ENCODE measurements around the gene ADAMTS12. TPM values are rescaled to one million over a fixed set of nuclear protein-coding genes. Genes with fewer than 3 reads are reported as not detected.
A peak's percentile ranks its signal among the peaks of the same experiment; 100 is the strongest.

The ADAMTS12 gene
- total RNA-seq, 2 donors from 2014 or later = 2.3 to 8.9 TPM

GRCh38 chr5:33691856-33692255 is 199.9 kb downstream of the ADAMTS12 start:
- no peak for ATAC-seq
- Histone ChIP-seq H3K36me3 (replicated peaks in 1 of 2; ENCODE audit: insufficient read depth in 1 of 2, low read depth in 2 of 2) (no peaks in the 10 kb centered on the region), H3K27me3 (no peaks in the 10 kb centered on the region), H3K9me3 (peaks cover 0 to 3% (median 0%) of the 10 kb centered on the region in 3 donors), H3K27ac (no peak overlapping the region), H3K4me3 (no peak overlapping the region), H3K4me1 (no peaks in the 10 kb centered on the region)
- no peak for DNase-seq
- TF ChIP-seq POLR2A (IDR thresholded peaks at IDR 0.05) (no peak), CTCF (IDR thresholded peaks at IDR 0.05) (no peak)
- intact Hi-C loops (cut with DNase I) = no loop called here

- Histone ChIP-seq H3K9me3 (peaks cover 0 to 3% (median 0%) of the 10 kb centered on the region in 3 donors), H3K4me1 (no peaks in the 10 kb centered on the region), H3K36me3 (replicated peaks in 1 of 2; ENCODE audit: insufficient read depth in 1 of 2, low read depth in 2 of 2) (no peaks in the 10 kb centered on the region), H3K4me3 (no peak overlapping the region), H3K27me3 (no peaks in the 10 kb centered on the region), H3K27ac (no peak overlapping the region)
- peak in 1 of 4 donors; percentile 3 for DNase-seq
- intact Hi-C loops (cut with DNase I) = no loop called here
- TF ChIP-seq POLR2A (IDR thresholded peaks at IDR 0.05) = no peak
- no peak for TF ChIP-seq CTCF (IDR thresholded peaks at IDR 0.05)
- 71 to 74% methylated on average over 9 of the region's 9 CpGs for WGBS, 2 donors
- no peak for ATAC-seq
These were observed 201.2 kb downstream of the ADAMTS12 start for GRCh38 chr5:33690374-33691135.

GRCh38 chr5:33688526-33688925 is 203.3 kb downstream of the ADAMTS12 start:
- TF ChIP-seq CTCF (IDR thresholded peaks at IDR 0.05) = no peak
- TF ChIP-seq POLR2A (IDR thresholded peaks at IDR 0.05) = no peak
- Histone ChIP-seq H3K9me3 (peaks cover 0 to 2% (median 0%) of the 10 kb centered on the region in 3 donors), H3K36me3 (replicated peaks in 1 of 2; ENCODE audit: insufficient read depth in 1 of 2, low read depth in 2 of 2) (no peaks in the 10 kb centered on the region), H3K27me3 (no peaks in the 10 kb centered on the region), H3K27ac (no peak overlapping the region), H3K4me3 (no peak overlapping the region), H3K4me1 (no peaks in the 10 kb centered on the region)
- WGBS, 2 donors = 56 to 63% methylated on average over 4 of the region's 4 CpGs
- DNase-seq = peak in 1 of 4 donors; percentile 8
- intact Hi-C loops (cut with DNase I) = no loop called here
- no peak for ATAC-seq

GRCh38 chr5:33688066-33688465 is 203.7 kb downstream of the ADAMTS12 start:
- DNase-seq = no peak
- no peaks in the 10 kb centered on the region for H3K27me3 ChIP-seq
- H3K36me3 ChIP-seq (replicated peaks in 1 of 2; ENCODE audit: insufficient read depth in 1 of 2, low read depth in 2 of 2) = no peaks in the 10 kb centered on the region
- no peak for ATAC-seq
- WGBS, 2 donors = 46 to 50% methylated on average over 2 to 3 of the region's 3 CpGs
- H3K4me1 ChIP-seq = no peaks in the 10 kb centered on the region
- H3K9me3 ChIP-seq = no peaks in the 10 kb centered on the region
- intact Hi-C loops (cut with DNase I) = no loop called here
- no peak overlapping the region for H3K27ac ChIP-seq
- H3K4me3 ChIP-seq = no peak overlapping the region
- TF ChIP-seq POLR2A (IDR thresholded peaks at IDR 0.05) (no peak), CTCF (IDR thresholded peaks at IDR 0.05) (no peak)

Data from body of pancreas (tissue), 4 donors.